HFF-Myc (cell line): ENCODE results near the gene SPSB2.
A peak's percentile ranks its signal among the peaks of the same experiment; 100 is the strongest.
"Not testable (repeated sequence)": the region's sequence is repeated elsewhere in the genome, so short reads cannot be mapped to it uniquely, and the experiment has no call there.

Source experiments
- DNase-seq: peaks from one replicate; pipeline ENCODE4 v3.0.0-alpha.2; 2011; ENCODE audit warnings: low read depth; ENCODE audit errors: extremely low read depth
- H3K4me3 ChIP-seq: replicated peaks from 2 replicates; pipeline ENCODE4 v1.5.1; 2011; ENCODE audit warnings: low read depth, mild to moderate bottlenecking, control low read depth, low read length
- CTCF ChIP-seq: IDR thresholded peaks from 2 replicates; pipeline ENCODE4 v1.5.1; 2012; ENCODE audit warnings: mild to moderate bottlenecking, low read depth, low read length, control low read depth; ENCODE audit errors: missing control alignments

SPSB2 gene

GRCh38 chr12:6899837-6900519, 26.9 kb upstream of the SPSB2 start:
- no peak for DNase-seq
- TF ChIP-seq CTCF = no peak
- no peak overlapping the region for H3K4me3 ChIP-seq

- no peak for DNase-seq
- H3K4me3 ChIP-seq = no peak overlapping the region
- no peak for TF ChIP-seq CTCF
Observed at GRCh38 chr12:6899427-6899826, 26.3 kb upstream of the SPSB2 start.

GRCh38 chr12:6896846-6897435, 23.8 kb upstream of the SPSB2 start:
- DNase-seq = no peak
- no peak for TF ChIP-seq CTCF
- H3K4me3 ChIP-seq = no peak overlapping the region

- TF ChIP-seq CTCF = no peak
- DNase-seq = no peak
Observed at GRCh38 chr12:6894321-6894720, 21.2 kb upstream of the SPSB2 start.

GRCh38 chr12:6892683-6893082, 19.6 kb upstream of the SPSB2 start:
- H3K4me3 ChIP-seq, DNase-seq: not testable (repeated sequence)

More at GRCh38 chr12:6894321-6894720, 21.2 kb upstream of the SPSB2 start:
- H3K4me3 ChIP-seq = no peak overlapping the region

GRCh38 chr12:6891646-6892001, 18.5 kb upstream of the SPSB2 start:
- no peak for TF ChIP-seq CTCF
- DNase-seq = no peak
- H3K4me3 ChIP-seq = peak overlapping the region; percentile 45

- peak; percentile 81 for DNase-seq
- peak overlapping the region; percentile 45 for H3K4me3 ChIP-seq
- TF ChIP-seq CTCF = peak; percentile 72
Observed at GRCh38 chr12:6890789-6891645, 17.9 kb upstream of the SPSB2 start.

GRCh38 chr12:6889775-6890573, 16.9 kb upstream of the SPSB2 start:
- H3K4me3 ChIP-seq, DNase-seq: not testable (repeated sequence)

GRCh38 chr12:6888794-6889193, 15.7 kb upstream of the SPSB2 start:
- DNase-seq, H3K4me3 ChIP-seq: not testable (repeated sequence)
